GM21529 (cell line): ENCODE data around the gene STRBP.
"Not testable (repeated sequence)": the region's sequence is repeated elsewhere in the genome, so short reads cannot be mapped to it uniquely, and the experiment has no call there.

Experiments used
- ATAC-seq: cut with Tn5 transposase; IDR thresholded peaks from one replicate; pipeline ENCODE4 v1.9.1; 2021; ENCODE audit not compliant: unreplicated experiment

The STRBP gene

DNA sequence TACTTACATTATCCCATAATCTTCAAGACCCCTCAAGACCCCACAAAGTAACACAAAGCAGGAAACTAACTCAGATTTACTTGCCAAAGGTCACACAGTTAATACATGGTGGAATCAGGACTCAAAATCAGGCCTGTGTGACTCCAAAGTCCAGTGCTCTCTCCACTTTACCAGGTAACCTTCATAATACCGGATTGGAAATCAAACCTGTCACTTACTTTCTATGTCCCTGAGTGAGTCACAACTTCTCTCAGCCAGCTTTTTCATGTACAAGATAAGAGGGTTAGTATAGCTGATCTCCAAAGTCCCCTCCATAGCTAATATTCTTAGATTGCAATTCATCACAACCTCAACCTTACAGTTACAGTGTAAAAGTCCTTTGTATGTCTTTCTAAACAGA, 17.1 kb downstream of the STRBP start:
- ATAC-seq: no peak

DNA sequence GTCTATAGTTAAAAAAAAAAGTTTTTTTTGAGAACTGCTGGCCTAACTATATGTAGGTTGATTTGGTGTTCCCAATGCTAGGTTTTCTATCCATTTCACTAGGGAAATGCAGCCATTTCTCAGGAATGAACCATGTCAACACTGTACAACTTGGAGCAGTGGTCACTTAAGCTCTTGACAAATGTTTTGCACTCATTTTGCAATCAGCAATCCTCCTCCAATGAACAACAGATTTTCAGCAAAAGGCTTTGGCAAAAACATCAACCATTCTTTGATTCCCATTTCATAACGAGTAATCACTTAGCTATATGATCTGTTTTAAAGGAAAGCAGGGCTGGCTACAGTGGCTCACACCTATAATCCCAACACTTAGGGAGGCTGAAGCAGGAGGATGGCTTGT, 17.9 kb downstream of the STRBP start:
- ATAC-seq: no peak

DNA sequence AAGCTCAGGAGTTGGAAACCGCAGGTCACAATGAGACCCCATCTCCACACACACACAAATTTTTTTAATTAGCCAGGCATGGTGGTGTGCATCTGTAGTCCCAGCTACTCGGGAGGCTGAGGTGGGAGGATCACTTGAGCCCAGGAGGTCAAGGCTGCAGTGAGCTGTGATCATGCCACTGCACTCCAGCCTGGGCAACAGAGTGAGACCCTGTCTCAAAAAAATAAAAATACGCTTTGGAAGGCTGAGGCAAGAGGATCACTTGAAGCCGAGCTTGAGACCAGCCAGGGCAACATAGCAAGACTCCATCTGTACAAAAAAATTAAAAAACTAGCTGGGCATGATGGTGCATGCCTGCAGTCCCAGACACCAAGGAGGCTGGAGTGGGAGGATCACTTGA, 19.2 kb downstream of the STRBP start:
- ATAC-seq: not testable (repeated sequence)

DNA sequence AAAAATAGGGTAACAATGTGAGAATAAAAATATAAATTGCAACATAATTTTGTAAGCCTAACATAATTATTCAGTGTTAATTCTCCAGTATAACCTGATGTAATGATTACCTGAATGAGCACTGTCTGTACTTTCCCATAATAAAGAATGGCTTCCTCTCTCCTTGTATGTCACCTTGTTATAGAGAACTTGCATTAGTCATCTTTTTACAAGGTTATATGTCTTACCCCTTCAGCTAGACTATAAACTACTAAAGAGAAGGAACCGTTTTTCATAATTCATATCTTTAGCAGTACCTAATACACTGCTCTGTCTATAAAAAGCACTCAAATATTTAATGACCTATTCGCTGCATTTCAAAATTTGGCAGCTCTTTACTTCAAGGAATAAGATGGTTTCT, 19.8 kb downstream of the STRBP start:
- no peak for ATAC-seq

DNA sequence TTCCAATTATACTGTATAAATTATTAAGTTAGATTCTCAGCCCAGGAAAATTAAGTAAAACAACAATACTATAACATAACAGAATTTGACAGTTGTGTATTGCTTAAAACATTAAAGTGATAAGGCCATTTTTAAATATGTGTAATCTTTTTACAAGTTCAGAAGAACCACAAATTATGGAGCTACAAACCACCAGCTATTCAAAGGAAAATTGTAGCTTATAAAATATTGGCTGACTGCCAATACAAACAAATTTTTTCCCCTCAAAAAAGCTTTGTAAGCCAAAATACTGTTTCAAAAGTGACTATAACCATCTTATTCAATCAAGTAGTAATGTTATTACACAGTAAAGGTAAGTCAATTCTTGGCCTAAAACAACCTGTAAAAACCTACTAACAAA, 21.9 kb downstream of the STRBP start:
- no peak for ATAC-seq

DNA sequence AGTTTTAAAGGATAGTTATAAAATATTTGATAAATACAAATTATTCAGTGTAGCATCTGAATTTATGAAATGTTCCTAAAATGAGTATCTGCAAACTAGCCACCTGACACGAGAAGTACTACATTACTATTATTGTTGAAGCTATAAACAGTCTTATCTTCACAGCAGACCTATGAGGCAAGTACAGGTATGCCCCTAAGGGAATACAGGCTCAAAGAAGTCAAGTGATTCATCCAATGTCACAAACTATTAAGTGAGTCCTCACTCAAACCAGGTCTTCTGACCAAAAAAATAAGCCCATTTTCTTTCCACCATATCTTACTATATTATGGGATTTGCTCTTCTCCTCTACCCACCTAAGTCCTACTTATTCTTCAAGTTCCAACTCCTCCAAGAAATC, 28.7 kb downstream of the STRBP start:
- no peak for ATAC-seq

DNA sequence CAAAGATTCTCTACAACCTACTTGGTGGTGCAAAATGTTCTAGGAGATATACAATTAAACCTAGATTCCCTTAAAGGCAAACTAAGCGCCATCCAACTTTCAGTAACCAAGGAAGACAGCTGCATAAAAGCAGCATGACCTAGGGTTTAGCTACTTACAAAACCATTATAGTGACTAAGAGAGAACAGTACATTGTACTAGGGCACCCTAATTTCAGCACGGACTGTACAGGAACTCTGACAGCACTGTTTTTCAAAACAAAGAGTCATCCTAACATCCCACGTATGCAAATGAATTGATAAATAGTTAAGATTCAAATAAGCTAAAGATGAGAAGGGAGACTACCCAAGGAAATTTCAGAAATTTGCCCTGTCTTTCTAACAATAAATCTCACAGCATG, 30.0 kb downstream of the STRBP start:
- ATAC-seq: no peak

DNA sequence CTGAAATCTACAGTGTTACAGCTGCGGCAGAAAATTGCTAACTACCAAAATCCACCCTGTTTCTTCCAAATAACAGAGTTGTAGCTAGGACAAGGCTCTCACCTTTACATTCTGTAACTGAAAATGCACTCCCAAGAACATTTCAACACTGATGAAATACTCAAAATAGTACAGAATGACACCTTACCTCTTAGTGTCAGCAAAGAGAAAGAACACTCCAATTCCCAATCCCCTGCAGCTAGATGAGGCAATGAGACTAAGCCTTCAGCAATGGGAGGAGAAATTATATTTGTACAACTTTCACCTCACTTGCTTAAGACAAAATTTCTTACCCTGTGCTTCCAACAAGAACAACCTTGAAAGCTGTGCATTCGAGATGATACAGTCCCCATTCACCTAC, 31.2 kb downstream of the STRBP start:
- no peak for ATAC-seq

DNA sequence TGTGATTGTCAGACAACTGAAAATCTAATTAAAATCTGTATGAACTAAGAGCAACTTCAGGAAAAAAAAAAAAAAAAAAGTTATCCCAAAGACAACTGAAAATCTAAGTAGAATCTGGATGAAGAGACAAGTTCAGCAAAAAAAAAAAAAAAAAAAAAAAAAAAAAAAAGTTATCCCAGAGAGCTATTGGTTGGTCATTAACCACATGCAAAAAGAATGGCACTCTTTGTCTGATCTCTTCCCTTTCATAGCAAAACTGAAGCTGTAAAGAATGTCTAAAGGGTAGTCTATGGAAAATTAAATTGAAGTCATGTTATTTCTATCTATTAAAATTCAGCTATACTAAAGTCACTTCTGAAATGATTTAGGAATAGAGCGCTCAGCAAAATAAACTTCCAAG, 32.9 kb downstream of the STRBP start:
- ATAC-seq: no peak

DNA sequence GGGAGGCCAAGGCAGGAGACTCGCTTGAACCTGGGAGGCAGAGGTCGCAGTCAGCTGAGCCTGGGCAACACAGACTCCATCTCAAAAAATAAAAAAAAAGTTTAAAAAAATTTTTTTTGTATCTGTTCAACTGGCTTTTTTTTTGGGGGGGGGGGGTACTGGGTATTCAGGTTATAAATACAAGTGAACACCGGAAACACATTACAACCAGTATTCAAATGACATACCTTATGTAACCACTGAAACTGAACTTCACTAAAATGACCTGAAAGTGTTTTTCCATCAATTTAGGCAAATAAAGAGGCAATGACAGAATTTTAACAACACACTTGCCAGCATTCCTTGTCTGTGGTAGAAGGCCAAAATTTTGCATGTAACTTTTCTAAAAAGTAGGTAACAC, 33.5 kb downstream of the STRBP start:
- no peak for ATAC-seq

DNA sequence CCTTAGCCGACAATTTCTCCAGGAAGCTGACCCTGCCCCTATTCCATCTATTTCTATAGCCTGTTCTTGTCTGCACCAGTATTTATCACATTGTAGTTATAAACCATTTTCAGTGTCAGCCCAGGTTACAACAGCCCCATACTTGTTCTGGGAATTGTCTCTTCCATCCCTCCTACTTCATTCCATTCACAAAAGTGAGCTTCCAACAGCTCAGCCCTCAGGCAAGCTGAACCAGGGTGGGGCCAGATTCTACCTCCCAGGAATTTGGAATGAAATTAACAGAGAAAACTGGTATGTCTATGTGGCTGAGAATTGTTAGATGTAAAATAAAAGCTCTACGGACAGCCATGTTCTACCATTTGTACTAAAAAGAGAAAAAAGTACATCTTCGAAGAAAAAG, 36.1 kb downstream of the STRBP start:
- ATAC-seq: no peak

DNA sequence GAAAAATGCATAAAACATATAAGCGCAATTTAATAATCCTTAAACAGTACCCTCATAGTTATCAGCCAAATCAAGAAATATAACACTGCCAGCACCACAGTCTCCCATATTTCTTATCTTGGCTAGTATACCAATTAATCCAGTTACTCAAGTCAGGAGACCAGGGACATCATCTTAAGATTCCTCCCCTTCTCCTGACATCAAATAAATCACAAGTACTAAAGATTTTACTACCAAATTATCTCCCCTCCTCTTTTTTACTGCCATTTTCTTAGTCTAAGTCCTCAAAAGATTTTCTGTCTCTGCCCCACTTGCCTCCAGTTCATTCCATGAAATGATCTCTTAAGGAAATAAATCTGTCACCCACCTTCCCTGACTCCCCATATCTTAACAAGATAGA, 37.0 kb downstream of the STRBP start:
- ATAC-seq: no peak

DNA sequence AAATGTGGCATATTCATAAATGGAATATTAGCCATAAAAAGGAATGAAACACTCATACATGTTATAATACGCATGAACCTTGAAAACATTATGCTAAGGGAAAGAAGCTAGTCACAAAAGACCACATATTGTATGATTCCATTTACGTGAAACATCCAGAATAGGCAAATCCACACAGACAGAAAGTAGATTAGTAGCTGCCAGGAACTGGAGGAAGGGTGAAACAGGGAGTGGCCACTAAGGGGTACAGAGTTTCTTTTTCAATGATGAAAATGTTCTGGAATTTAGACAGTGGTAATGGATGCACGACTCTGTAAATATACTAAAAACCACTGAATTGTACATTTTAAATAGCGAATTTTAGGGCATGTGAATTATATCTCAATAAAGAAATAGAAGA, 39.4 kb downstream of the STRBP start:
- no peak for ATAC-seq

DNA sequence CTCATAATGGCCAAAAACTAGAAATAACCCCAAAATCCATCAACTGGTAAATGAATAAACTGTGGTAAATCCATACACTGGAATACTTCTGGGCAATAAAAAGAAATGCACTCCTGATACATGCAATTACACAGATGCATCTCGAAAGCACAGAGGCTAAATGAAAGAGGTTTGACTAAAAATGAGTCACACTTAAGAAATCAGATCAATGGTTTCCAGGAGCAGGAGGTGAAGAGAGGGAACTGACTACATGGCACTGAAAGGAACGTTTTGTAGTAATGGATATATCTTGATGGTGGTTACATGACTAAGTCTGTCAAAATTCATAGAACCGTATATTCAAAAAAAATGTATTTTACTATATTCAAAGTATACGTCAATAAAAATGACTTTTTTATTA, 42.4 kb downstream of the STRBP start:
- no peak for ATAC-seq

DNA sequence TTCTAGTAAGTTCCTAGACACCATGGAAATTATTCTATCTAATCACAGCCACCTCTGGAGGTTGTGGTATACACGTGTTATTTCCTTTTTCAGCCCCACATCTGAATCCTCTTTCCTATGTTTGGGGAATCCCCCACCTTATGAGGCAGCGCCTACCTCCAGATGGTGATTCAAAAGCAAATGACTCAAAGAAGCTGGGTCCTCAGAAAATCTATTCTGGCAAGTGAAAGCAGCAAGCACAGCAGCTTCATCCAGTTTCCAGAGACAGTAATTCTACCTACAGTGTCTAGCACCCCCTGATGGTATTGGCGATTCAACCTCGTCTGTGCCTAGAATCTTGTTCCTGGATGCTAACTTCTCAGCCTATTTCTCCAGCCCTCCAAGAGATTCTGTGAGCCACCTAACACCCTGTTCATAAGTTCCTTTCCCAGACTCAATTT, 43.0 kb downstream of the STRBP start:
- ATAC-seq: peak; percentile 98

DNA sequence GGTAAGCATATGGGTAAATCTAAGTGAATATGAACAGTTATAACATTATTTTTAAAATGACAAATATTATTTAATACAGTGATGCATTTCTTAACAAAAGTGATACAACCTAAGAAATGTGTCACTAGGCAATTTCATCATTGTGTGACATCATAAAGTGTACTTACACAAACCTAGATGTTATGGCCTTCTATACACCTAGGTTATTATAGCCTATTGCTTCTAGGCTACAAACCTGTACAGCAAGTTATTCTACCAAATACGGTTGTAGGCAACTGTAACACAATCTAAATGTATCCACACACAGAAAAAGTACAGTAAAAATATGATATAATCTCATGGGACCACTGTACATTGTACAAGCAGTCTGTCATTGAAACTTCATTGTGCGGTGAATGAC, 48.3 kb downstream of the STRBP start:
- ATAC-seq: no peak

DNA sequence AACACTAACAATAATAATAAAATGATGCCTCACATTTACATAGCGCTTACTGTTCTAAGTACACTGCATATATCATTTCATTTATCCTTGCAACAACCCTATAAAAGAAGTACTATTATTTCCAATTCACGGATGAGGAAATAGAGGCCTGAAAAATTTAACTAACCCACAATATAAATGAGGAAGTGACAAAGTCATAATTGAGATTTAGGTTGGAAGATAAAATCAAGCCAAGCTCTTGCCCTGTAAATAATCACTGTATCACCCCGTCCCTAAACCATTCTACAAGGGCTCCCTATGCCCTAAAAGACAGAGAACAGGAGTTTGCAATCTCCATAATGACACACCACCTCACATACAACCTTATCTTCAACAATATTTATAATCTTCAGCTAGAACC, 49.6 kb downstream of the STRBP start:
- ATAC-seq: no peak

DNA sequence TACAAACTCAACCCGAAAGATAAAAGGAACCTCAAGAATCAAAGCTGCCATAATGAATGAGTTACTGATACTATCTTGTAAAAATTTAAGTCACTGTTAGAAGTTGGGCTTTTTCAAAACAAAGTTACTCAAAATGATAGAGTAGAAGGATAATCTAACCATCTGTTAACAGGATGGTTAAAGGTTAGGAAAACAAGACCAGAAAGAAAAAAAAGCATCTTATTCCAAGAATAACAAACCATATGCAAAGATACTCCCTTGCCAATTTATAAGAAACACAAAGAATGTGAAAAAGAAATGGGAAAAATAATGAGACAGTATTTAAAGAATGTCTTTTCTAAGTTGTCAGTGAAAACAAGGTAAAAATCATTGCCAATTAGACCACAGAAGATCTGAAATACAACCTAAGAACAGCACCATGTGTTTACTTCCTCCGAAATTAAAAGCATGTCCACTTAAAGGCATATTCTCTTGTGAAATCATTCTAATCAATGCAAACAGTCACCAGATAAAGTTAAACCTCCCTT, 51.2 kb downstream of the STRBP start:
- no peak for ATAC-seq

DNA sequence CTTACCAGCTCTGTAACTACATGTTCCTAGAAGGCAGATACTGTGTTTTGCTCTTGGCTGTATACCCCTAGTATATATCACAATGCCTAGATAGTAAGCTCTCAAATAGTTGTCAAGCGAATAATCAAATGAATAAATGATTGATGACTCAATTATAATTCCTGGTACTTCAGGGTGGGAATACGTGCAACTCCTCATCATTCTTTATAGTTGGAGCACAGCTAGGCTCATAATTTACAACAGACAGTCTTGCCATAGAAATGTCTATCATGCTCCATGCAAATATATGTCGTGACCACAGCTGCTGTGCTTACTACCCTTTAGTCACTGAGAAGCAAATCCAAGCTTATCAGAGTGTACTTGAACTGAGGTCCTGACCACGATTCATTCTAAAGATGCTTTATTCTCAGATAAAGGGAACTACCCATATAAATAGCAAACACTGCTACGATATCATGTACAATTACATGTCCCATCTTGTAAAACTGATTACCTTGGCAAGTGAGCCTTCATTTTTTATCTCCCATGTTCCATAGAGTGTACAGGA, 52.1 kb downstream of the STRBP start:
- ATAC-seq: no peak

DNA sequence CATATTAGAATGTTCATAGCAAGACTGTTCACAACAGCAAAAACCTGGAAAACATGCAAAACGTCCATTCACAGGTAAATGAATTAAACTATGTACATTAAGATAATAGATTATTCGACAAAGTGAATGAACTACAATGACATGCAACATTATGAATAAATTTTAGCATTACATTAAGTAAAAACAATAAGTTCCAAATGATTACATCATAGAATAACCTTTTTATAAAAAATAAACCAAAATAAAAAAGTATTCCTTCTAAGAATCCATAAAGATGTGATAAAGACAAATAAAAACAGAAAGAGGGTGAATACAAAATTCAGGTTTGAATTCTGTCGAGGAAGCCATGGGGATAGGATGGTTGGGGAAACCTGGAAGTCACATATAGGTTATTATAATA, 57.3 kb downstream of the STRBP start:
- no peak for ATAC-seq

DNA sequence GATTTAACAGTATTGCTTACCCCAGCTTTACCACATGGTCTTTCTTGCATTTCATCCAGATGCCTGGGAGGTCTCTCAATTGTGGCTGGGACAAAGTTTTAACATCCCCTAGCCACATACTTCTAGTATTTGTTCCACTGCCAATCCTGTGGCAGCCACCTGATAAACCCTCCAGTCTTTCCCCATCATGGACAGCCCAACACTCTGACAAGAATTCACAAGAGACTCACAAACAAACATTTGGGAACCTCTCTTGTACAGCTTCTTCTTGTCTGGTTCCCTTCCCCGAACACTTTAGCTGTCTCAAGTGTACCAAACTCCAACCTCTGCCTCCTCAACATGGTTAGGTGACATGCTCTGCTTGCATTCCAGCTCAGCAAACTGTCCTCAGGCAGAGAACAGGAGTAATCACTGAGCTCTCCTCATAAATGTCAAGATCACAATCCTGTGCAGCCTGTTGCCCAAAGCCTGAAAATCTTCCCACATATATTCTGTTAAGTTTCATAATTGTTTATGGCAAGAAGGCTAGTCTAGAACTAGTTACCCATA, 59.7 kb downstream of the STRBP start:
- ATAC-seq: no peak

DNA sequence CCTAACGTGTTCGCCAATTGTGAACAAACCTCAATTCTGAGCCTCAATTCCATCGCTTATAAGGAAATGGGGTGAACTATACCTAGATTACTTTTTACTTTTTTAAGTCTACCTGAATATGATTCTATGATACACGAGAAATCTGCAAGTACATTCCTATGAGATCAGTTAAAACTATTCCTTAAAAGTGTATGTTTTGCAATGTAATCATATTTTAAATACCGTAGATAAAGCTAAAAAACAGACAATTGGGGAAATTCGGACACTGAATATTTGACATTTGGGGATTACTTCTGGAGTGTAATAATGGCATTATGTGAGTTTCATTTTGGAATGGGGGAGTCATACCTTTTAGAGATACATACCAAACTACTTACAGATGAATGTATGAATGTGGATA, 62.3 kb downstream of the STRBP start:
- ATAC-seq: no peak

DNA sequence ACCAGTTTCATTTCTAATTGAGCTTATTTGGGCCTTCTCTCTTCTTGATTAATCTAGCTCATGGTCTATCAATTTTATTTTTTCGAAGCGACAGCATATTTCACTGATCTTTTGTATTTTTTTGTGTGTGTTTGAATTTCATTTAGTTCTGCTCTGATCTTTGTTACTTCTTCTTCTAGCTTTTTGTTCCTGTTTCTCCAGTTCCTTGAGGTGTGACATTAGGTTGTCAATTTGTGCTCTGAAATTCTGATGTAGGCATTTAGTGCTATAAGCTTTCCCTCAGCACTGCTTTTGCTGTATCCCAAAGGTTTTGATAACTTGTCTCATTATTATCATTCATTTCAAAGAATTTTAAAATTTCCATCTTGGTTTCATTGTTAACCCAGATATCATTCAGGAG, 67.3 kb downstream of the STRBP start:
- ATAC-seq: no peak
